Kidney (tissue), 14 donors: Measurements from ENCODE around the gene PIEZO2. TPM values are rescaled to one million over a fixed set of nuclear protein-coding genes. Genes with fewer than 3 reads are reported as not detected.

Experiments used
- DNase-seq, 5 donors: peaks; one replicate each; pipeline ENCODE4 v3.0.0-alpha.2; 2013 to 2020
- FAIRE-seq: peaks from 2 replicates; lab custom pipeline; 2012; peaks lifted over from hg19 to GRCh38; lab: Jason Lieb, UNC
- H3K27ac ChIP-seq, 2 donors: one replicate each; pipeline ENCODE4 v1.7.0; 2013; ENCODE audit warnings: low read depth in 2 of 2, low read length in 2 of 2, inconsistent platforms in 1 of 2
- H3K27me3 ChIP-seq: one replicate; pipeline ENCODE4 v1.7.1; 2013; ENCODE audit warnings: low read length, inconsistent platforms; ENCODE audit not compliant: control insufficient read depth, insufficient read depth
- H3K36me3 ChIP-seq, 3 donors: one replicate each; pipeline versions ENCODE4 v1.7.0 to v1.7.1; 2013; ENCODE audit warnings: low read length in 3 of 3, control low read depth in 1 of 3, inconsistent platforms in 1 of 3; ENCODE audit not compliant: insufficient read depth in 3 of 3, control insufficient read depth in 2 of 3
- H3K4me1 ChIP-seq, 3 donors: one replicate each; pipeline versions ENCODE4 v1.7.0 to v1.7.1; 2013; ENCODE audit warnings: low read length in 3 of 3, inconsistent platforms in 1 of 3, low read depth in 1 of 3; ENCODE audit not compliant: control insufficient read depth in 2 of 3, insufficient read depth in 2 of 3
- H3K4me3 ChIP-seq, 3 donors: one replicate each; pipeline versions ENCODE4 v1.7.0 to v1.8.1; 2013; ENCODE audit warnings: low read length in 3 of 3, control low read depth in 1 of 3, inconsistent platforms in 1 of 3
- H3K9ac ChIP-seq, 3 donors: one replicate each; pipeline versions ENCODE4 v1.7.0 to v1.7.1; 2013; ENCODE audit warnings: low read length in 3 of 3, control low read depth in 1 of 3, inconsistent platforms in 1 of 3
- H3K9me3 ChIP-seq, 3 donors: one replicate each; pipeline versions ENCODE4 v1.7.0 to v1.7.1; 2013; ENCODE audit warnings: low read length in 3 of 3, control low read depth in 1 of 3, inconsistent platforms in 1 of 3; ENCODE audit not compliant: control insufficient read depth in 2 of 3, insufficient read depth in 1 of 3
- CTCF ChIP-seq: IDR thresholded peaks from 3 replicates; pipeline ENCODE4 v1.5.1; 2012; ENCODE audit warnings: mild to moderate bottlenecking, moderate library complexity, borderline replicate concordance; ENCODE audit not compliant: insufficient read depth; ENCODE audit errors: extremely low read depth
- intact Hi-C: fragments of 100-400 bp; cut with DNase I; formaldehyde crosslinking; loops from one replicate; pipeline ENCODE4 v1.11.1; 2022
- polyA plus RNA-seq: library from polyadenylated mRNA; stranded (reverse); fragments of 350-450 nt; fragmentation: Illumina TruSeq; extraction: RNeasy Lipid Tissue Mini Kit (QIAGEN cat#74804); gene quantifications from one replicate; pipeline ENCODE4 v1.2.3, GENCODE V29; 2014; ENCODE audit warnings: low read depth, low replicate concordance; ENCODE audit not compliant: insufficient read depth
- total RNA-seq: library from RNA; stranded (reverse); fragmentation: NEBNext Ultra II Directional; extraction: Animal tissue kit (Norgen Biotek cat#: 25700); gene quantifications from one replicate; pipeline ENCODE4 v1.2.1, GENCODE V29; 2021
- donor health status: control.
- donor health status: control.
- donor health status: control.
- donor health status: control.
- donor health status: control.
- donor health status: DM: yes; HTN: yes; CAD: no.
- donor health status: Normal renal cell carcinoma (clear cell type).

The PIEZO2 gene
- total and polyA plus RNA-seq, 2 donors from 2014 or later = 1.1 to 4.1 TPM

- Histone ChIP-seq H3K9me3 (no peaks in the 10 kb centered on the region), H3K27ac (no peak overlapping the region), H3K4me1 (peaks cover 0 to 3% (median 0%) of the 10 kb centered on the region in 3 donors), H3K27me3 (peaks cover 24% of the 10 kb centered on the region), H3K9ac (no peak overlapping the region), H3K4me3 (no peak overlapping the region), H3K36me3 (no peaks in the 10 kb centered on the region)
- intact Hi-C loops = no loop called here
- no peak for TF ChIP-seq CTCF
- DNase-seq (no peak), FAIRE-seq (no peak)
Observed at GRCh38 chr18:11150271-11150615, 874 bp upstream of the PIEZO2 start.

GRCh38 chr18:11148680-11149440 lies 509 bp downstream of the PIEZO2 start:
- intact Hi-C loops = no loop called here
- FAIRE-seq (no peak), DNase-seq (peak; percentile 10 to 61 (median 22))
- no peaks in the 10 kb centered on the region for H3K36me3 ChIP-seq
- peaks cover 0 to 3% (median 0%) of the 10 kb centered on the region in 3 donors for H3K4me1 ChIP-seq
- H3K27ac ChIP-seq = no peak overlapping the region
- no peaks in the 10 kb centered on the region for H3K9me3 ChIP-seq
- H3K27me3 ChIP-seq = peaks cover 24% of the 10 kb centered on the region
- H3K4me3 ChIP-seq = peak overlapping the region in 2 of 3 donors; percentile 39
- TF ChIP-seq CTCF = no peak
- no peak overlapping the region for H3K9ac ChIP-seq

- no peak overlapping the region for H3K27ac ChIP-seq
- no peak for FAIRE-seq
- peak overlapping the region in 2 of 3 donors; percentile 20 to 39 for H3K4me3 ChIP-seq
- no peak for TF ChIP-seq CTCF
- no peak overlapping the region for H3K9ac ChIP-seq
- no peaks in the 10 kb centered on the region for H3K36me3 ChIP-seq
- H3K4me1 ChIP-seq = peaks cover 0 to 3% (median 0%) of the 10 kb centered on the region in 3 donors
- peak; percentile 10 to 65 (median 29) for DNase-seq
- H3K27me3 ChIP-seq = peaks cover 24% of the 10 kb centered on the region
- intact Hi-C loops = no loop called here
- no peaks in the 10 kb centered on the region for H3K9me3 ChIP-seq
Observed at GRCh38 chr18:11147962-11148679, 1.2 kb downstream of the PIEZO2 start.
